Measurements from ENCODE around the gene RBPJ.

RBPJ gene

DNA sequence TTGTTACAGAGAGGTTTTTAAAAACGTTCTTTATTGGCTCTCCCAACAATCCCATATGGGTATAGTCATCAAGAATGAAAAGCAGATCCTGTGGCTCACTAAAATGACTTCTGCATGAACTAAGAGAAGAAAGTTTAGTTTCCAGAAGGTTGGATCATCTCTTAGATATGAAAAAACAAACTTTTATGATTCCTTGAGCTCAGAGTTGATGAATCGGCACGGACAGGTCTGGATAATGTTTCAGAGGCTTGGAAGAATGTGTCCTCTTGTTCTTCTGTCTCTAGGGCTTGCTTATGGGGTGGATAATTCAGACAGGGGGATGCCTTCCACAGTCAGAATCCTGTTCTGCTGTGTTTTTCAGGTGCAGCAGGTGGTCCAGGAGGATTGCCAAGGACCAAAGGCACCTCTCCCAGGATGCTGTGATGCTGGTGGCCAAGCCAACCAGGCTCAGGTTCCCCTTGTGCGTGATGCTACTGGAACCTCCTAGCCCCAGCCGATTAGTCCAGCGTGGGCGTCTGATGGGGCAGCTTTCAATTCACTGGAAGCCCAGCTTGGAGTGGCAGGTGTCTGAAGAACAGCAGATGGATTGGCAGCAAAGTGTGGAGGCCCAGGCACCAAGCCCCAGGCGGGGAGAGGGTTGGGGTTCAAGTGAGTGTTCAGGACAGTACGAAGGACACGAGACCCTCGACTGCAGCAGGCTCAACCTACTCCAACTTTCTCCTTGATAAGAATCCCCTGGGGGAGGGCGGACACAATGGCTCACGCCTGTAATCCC, 139.1 kb downstream of the RBPJ start:
- no peak for DNase-seq (ENCODE audit: low spot score)

DNA sequence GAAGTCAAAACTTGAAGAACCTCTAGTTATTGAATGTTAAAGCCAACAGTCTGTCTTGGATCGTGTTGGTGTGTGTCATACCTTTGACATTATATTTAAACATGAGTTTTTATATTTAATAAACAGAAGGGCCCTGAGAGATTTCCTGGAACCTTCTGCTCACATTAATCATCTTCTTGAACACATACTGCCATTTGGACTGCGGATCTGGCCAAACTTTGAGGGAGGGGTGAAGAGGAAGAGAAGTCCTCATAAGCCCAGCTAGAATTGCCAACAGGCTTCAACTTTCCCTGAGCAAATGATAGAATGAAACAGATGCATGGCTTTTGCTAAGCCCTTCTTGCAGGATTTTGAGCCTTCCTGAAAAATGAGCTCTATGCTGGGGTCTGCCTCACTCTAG, 142.1 kb downstream of the RBPJ start:
- DNase-seq (ENCODE audit: low spot score): no peak

DNA sequence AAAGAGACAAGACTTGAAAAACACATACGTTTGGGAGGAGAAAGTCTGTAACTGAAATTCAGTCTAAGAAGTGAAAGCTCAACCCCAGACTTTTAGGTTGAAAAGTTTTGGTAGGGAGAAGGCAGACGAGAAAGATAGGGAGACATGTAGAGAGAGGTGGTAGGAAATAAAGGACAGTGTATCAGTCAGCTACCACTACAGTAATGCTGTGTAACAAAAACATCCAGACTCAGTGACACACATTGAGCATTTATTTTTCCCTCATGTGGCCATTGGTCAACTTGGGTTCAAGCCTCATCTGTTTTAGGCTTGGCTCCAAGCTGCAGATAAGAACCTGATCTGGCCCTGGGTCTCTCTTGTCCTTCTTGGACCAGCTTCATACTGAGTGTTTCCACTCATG, 142.6 kb downstream of the RBPJ start:
- DNase-seq (ENCODE audit: low spot score): no peak

DNA sequence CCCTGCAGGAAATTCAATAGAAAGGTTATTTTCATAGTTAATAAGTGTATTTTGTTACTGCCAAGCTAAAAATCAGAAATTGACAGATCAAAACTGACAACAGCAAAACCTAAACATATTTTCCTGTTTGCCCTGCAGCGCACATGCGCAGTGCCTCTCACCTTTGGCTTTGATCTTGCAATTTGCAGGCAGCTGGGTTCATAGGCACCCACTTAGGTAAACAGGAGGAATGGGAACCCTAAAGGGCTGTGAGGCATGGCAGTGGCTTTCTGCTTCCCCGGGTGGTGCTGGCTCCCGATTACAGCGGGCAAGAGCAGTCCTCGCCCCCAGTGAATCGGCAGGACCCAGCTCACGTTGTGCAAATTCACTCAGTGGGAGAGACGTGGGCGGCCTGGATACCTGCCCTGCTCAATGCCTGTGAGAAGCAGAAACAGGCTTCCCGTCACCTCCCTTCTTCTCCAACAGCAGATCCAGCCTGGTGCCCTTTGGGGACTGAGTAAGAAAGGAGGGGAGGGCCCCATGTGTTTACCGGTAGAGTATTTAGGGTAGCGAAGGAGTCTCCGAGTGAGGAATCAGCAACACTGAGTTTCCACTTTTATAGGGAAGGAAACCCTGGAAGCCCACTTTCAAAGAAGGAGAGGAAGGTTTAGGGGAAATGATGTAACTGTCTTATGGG, 143.7 kb downstream of the RBPJ start:
- DNase-seq (ENCODE audit: low spot score): no peak

DNA sequence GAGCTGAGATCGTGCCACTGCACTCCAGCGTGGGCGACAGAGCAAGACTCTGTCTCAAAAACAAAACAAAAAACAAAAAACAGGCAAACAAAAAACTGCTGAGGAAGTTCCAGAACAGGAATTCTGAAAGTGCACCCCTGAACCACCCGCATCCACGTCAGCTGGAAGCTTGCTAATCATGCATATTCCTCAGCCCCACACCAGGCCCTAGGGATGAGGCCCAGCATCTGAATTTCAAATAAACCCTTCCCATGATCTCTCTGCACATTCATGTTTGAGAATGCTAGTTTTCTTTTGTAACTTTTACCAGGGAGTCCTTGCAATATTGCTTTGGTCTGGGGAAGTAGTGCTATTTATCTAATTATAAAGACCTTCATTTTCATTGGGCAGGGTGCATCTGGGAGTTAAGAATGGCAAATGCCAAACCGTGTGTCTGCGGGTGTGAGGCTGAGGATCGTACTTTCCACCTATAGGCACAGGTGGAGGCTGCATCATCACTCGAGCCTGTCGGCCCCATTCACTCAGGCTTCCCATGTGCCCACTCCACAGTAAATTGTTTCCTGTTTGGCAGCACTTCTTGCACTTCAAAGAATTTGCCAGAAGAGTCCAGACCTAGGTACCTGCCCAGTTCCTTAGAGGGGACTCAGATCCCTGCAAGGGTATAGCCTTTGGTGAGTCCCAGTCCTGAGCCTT, 145.9 kb downstream of the RBPJ start:
- DNase-seq (ENCODE audit: low spot score): no peak

DNA sequence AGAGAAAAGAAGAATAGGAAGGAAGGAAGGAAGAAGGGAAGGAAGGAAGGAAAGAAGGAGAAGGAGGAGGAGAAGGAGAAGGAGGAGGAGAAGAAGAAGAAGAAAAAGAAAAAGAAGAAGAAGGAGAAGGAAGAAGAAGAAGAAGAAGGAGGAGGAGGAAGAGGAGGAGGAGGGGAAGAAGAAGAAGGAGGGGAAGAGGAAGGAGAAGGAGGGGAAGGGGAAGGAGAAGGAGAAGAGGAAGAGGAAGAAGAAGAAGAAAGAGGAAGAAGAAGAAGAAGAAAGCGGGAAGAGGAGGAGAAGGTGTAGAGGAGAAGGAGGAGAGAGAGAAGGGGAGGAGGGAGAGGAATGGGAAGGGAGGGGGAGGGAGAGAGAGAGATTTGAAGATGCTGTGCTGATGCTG, 146.9 kb downstream of the RBPJ start:
- DNase-seq (ENCODE audit: low spot score): no peak

DNA sequence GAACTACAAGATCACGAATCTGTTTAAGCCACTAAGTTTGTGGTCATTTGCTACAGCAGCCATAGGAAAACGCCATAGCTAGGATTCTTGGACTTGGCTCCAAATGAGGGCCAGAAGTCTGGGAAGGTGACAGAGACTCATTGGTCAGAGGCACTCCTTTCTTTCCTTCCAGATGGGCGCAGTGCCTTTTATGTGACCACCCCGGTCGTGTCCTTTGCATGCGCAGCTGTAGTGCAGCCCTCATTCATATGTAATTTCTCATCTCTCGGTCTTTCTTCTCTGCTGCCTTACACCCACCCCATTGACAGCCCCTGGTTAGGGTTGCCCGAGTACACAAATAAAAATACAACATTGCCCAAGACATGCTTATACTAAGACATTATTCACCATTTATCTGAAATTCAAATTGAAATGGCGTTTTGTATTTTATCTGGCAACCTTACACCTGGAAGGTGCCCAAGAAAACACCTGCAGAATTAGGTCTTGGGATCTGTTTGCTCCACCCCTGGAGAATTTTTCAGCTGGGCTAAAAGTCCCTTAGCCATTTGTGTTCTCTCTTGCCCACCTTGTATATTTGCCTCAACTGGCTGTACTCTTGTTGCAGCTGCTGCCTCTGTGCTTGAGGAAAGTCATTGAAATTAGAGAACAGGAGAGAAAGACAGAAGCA, 147.6 kb downstream of the RBPJ start:
- no peak for DNase-seq (ENCODE audit: low spot score)

DNA sequence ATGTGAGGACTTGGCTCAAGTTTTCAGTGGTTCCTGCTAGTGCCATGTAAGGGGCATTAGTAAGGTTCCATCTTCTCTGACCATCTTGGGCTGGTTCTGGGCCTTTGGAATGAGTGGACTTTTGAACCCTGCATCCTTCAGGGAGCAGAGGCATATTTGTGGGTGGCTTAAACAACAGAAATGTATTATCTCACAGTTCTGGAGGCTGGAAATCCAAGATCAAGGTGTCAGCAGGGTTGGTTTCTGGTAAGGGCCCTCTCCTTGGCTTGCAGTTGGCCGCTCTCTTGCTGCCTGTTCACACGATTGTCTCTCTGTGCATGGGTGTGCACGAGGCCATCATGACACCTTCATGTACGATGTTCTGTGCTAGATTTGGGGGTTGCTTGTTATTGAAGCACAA, 148.2 kb downstream of the RBPJ start:
- DNase-seq (ENCODE audit: low spot score): no peak

DNA sequence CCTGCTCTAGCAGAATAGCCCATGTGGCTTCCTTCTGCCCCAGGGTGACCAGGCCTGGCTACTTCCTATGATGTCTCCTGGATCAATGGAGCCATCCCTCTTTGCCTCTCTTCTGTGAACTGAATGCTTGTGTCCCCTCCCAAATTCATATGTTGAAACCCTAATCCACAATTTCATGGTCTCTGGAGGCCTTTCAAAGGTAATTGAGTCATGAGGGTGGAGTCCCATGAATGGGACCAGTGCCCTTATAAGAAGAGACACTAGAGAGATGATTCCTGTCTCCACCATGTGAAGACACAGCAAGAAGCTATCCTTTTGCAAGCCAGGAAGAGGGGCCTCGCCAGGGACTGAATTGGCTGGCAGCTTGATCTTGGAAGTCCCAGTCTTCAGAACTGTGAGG, 151.1 kb downstream of the RBPJ start:
- no peak for DNase-seq (ENCODE audit: low spot score)

DNA sequence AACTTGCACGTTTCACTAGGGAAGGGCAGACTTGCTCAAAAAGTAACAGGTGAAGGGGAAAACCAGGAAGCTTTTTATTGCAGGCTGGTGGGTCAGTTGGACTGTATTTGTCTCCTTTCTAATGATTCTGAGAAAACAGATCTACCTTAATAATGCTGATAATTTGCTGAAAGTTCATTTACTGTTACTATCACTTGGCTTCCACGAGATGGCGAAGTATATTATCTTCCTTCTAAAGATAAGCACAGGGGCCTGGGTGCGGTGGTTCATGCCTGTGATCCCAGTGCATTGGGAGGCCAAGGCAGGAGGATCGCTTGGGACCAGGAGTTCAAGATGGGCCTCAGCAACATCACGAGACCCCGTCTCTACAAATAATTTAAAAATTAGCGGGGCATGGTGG, 153.1 kb downstream of the RBPJ start:
- no peak for DNase-seq (ENCODE audit: low spot score)

DNA sequence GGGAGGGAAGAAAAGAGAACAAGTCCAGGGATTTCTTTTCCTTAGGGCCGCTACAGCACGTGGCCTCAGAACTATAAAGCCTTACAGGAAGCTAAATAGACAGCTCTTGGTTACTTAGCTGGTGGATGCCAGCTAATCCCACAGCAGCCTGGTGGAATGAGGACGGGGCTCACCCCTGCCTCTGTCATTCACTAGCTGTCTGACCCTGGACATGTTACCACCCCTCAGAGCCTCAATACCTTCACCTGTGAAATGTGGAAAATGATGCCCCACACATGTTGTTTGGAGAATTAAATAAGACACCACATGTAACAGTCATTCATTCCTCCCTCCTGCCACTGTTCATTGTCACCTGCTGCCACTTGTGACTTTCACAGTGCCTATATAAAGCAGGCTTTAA, 153.7 kb downstream of the RBPJ start:
- no peak for DNase-seq (ENCODE audit: low spot score)

DNA sequence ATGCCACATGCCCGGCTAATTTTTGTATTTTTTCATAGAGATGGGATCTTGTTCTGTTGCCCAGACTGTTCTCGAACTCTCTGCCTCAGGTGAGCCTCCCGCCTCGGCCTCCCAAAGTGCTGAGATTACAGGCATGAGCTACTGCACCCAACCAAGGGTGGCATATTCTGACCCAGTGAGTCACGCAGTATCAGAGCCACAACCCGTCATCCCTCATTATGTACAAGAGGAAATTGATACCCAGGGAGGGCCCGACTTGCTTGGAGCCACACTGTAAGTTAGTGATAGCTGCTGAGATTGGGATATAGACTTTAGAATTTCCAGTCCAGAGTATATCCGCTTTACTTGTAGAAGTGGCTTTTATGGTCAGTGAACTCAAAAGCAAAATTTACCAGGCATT, 154.9 kb downstream of the RBPJ start:
- no peak for DNase-seq (ENCODE audit: low spot score)

DNA sequence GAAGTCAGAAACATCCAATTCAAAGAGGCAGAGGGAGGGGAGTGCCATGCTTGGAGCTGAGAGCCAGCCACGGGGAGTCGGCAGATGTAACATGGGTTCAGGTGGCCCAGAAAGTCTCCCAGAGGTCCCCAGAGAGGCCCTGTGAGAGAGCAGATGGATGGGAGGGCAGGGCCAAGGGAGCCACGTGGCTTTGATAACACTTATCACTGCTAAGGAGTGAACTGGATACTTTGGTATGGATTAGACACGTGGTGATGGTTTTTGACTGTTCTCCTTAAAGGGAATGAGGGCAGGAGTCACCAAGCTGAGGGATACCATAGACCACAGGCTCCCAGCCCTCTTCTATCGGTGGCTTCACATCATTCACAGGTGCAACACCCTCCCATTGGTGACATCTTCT, 155.7 kb downstream of the RBPJ start:
- no peak for DNase-seq (ENCODE audit: low spot score)

DNA sequence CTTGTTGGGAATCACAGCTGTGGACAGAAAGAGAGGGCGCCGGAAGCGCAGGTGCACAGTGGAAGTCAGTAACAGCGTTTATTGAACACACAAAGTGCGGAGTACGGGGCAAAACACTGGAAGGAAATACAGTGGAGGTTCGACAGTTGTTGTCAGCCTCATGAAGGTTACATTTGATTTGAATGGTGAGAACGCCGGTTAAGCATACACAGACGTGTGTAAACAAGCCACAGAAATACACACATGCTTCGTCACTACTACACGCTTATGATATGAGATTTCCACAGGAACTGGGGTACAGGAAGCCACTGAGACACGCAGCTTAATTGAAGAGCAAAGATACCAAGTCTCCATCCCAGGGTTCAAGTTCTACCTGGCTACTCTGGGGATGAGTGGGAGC, 157.5 kb downstream of the RBPJ start:
- DNase-seq (ENCODE audit: low spot score): no peak

DNA sequence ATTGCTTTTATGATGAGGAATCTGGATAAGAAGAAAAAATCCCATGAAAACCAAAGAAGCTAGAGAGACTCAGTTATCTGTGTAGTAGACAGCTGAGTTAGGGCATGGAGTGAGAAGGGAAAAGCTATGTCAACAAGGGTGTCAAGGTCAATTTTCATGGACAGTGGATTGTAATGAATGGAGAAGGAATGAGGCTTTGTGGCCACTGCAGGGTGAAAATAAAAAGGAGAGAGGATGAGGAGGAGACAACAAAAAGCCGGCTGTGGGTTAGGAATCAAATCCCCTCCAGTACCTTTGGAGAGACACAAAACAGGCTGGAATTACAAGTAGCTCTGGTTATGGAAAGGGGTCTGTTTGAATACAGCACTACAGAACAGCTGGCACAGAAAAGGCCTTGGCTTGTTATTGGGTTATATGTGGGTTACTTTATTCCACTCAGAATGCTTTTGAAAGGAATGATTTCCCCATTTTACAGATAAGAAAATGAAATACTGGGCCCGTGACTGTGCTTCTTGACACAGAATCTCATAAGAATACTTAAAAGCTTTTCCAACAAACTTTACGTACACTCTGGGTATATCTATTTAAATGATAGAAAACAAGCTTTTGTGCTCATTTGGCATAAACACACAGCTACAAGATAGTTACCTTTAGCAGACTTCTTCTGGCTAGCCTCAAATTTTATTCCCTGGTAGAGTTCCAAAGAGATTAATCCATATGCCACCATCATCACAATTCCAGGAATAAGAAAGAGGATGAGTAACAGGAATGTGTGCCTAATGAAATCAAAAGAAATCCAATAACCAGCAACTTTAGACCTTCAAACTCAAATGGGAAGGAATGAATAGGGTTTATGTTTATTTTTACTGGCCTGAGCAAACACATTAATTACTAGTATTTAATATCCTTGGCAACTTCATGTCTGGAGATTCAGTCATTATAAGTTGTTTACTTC, 162.0 kb downstream of the RBPJ start:
- no peak for DNase-seq (ENCODE audit: low spot score)

DNA sequence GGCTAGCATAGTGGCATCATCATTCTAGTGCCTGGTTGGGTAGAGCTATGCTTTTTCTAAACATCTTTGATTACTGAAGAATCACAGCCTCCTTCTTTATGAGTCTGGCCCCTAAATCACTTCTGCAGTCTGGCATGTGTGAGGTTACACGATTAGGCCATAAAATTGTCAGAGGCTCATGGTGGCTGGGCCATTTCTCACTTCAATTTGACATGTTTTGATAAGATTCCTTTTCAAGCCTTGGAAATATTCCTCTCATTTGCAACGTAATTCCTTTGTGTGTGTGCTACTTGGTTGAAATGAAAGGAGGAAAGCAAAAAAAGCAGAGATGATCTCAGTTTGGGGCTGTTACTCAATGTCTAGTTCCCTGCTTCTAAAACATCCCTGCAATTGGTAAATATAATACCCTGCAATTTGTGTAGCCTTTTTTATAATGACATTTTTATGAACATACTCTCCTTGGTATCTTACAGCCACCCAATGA, 163.3 kb downstream of the RBPJ start:
- no peak for DNase-seq (ENCODE audit: low spot score)

DNA sequence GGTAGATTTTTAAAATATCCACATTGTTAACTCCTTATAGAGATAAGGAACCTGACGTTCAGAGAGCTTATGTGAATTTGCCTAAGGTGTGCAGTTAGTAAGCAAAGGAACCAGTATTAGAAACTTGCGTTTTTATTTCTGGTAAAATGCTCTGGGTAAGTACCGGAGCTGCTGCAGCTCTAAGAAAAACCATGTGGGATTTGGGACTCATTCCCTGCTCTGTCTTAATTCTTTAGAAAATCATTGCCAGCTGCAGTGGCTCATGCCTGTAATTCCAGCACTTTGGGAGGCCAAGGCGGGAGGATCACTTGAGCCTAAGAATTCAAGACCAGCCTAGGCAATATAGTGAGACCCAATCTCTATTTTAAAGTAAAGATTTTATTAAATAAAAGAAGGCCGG, 163.7 kb downstream of the RBPJ start:
- no peak for DNase-seq (ENCODE audit: low spot score)
